ENCODE data around the gene PCED1A.

- TF ChIP-seq CTCF (IDR thresholded peaks at IDR 0.05; ENCODE audit: low read length) (peak; percentile 40), EZH2phosphoT487 (IDR thresholded peaks at IDR 0.05; ENCODE audit: low read length) (no peak)
These were observed 32.1 kb upstream of the PCED1A start for GRCh38 chr20:2872459-2873009.

All from MM.1S (cell line).